HG02759 (cell line): ENCODE data around the gene ZNF575.
"Not testable (repeated sequence)": the region's sequence is repeated elsewhere in the genome, so short reads cannot be mapped to it uniquely, and the experiment has no call there.

Experiments
- ATAC-seq: cut with Tn5 transposase; IDR thresholded peaks from one replicate; pipeline ENCODE4 v1.9.1; 2021; ENCODE audit warnings: mild to moderate bottlenecking, moderate library complexity; ENCODE audit not compliant: unreplicated experiment

The ZNF575 gene

GRCh38 chr19:43510713-43511112 is 22.3 kb upstream of the ZNF575 start:
- no peak for ATAC-seq

GRCh38 chr19:43511324-43511723 is 21.7 kb upstream of the ZNF575 start:
- ATAC-seq, result no peak

DNA sequence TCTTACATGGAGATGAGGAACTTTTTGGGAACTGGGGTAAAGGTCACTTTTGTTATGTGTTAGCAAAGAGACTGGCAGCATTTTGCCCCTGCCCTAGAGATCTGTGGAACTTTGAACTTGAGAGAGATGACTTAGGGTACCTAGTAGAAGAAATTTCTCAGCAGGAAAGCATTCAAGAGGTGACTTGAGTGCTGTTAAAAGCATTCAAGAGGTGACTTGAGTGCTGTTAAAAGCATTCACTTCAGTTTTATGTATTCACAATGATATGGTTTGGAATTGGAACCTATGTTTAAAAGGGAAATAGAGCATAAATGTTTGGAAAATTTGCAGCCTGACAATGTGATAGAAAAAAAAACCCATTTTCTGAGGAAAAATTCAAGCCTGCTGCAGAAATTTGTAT is 20.6 kb upstream of the ZNF575 start:
- not testable (repeated sequence) for ATAC-seq

GRCh38 chr19:43518051-43518450 is 14.9 kb upstream of the ZNF575 start:
- ATAC-seq, result no peak

DNA sequence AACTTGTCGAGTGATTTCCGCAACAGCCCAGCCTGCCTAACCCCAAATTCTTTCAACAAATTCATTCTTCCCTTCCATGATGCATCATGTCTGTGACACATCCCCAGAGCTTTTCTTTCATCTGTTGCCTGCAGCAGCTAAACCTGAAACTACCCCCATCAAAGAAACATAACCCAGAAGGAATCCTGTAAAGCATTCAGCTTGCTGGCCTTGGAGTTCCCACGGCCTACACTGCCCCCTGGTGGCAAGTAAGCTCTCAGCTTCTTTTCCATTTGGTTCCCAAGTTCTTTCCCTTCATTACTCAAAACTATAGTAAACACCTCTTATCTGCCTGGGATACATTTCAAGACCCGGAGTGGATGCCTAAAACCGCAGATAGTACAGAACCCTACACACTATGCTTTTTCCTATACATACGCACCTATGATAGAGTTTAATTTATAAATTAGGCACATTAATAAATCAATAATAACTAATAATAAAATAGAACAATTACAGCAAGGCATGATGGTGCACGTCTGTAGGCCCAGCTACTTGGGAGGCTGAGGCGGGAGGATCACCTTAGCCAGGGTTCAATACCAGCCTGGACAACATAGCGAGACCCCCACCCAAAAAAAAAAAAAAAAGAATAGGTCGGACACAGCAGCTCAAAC is 13.4 kb upstream of the ZNF575 start:
- no peak for ATAC-seq

GRCh38 chr19:43522929-43523328 is 10.1 kb upstream of the ZNF575 start:
- ATAC-seq, result no peak

GRCh38 chr19:43523696-43524095 is 9.3 kb upstream of the ZNF575 start:
- ATAC-seq, result not testable (repeated sequence)

DNA sequence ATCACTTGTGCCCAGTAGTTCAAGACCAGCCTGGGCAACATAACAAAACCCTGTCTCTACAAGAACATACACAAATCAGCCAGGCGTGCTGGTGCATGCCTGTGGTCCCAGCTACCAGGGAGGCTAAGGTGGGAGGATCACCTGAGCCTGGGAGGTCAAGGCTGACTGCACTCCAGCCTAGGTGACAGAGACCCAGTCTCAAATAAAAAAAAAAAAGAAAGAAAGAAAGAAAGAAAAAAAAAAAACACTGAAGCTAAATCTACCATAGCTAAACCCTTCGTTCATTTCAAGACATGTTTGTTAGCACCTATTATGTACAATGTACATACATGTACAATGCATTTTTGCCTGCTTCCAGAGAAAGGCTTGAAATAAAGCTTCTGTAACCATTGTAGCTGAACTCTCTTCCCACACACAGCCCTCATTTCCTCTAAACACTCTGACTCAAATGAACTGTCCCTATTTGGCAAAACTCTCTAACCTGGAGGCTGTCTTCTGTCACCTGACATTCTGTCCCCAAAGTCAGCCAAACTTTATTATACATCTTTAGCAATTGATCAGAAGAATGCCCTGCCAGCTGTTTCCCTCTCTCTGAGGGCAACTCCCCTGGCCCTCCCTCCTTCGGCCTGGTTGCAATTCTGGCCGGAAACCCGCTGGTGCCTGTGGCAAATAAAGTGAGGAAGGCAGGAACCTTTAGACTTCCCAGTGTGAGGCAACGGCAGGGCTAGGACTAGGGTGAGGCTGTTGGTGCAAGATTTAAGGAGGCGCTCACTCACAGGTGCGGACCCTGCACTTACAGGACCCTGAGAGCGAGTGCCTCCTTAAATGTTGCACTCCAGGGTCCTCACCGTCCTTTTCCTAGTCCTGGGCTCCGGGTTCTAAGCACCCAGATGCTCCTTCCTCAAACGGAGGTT is 7.8 kb upstream of the ZNF575 start:
- no peak for ATAC-seq

- no peak for ATAC-seq
Measured at GRCh38 chr19:43525836-43526771, 6.9 kb upstream of the ZNF575 start.

GRCh38 chr19:43526884-43527859 is 5.8 kb upstream of the ZNF575 start, which contains the start of gene ETHE1:
TSS of gene ETHE1 (minus strand) at chr19:43527201. CDS start at chr19:43527177, 24 bp downstream.
- peak; percentile 79 for ATAC-seq

- no peak for ATAC-seq
Measured at GRCh38 chr19:43527860-43528622, 4.9 kb upstream of the ZNF575 start.

DNA sequence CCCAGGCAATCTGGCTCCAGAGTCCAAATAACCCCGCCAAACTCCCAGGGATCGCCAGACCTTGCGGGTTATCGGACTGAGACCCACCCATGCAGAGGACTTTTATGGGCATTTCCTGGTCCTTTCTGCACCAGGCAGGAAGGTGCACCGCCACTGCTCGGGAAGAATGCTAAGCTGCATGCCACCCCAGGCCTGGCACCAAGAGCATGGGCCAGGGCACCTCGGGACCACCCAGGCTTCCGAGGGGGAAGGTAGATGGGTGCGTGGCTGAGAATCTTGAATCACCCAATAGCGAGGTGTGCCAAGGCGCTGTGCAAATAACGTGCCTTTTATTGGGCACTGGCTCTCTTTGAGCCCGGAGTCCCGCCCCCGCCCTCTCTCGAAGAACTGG is 422 bp upstream of the ZNF575 start:
- peak; percentile 24 for ATAC-seq

DNA sequence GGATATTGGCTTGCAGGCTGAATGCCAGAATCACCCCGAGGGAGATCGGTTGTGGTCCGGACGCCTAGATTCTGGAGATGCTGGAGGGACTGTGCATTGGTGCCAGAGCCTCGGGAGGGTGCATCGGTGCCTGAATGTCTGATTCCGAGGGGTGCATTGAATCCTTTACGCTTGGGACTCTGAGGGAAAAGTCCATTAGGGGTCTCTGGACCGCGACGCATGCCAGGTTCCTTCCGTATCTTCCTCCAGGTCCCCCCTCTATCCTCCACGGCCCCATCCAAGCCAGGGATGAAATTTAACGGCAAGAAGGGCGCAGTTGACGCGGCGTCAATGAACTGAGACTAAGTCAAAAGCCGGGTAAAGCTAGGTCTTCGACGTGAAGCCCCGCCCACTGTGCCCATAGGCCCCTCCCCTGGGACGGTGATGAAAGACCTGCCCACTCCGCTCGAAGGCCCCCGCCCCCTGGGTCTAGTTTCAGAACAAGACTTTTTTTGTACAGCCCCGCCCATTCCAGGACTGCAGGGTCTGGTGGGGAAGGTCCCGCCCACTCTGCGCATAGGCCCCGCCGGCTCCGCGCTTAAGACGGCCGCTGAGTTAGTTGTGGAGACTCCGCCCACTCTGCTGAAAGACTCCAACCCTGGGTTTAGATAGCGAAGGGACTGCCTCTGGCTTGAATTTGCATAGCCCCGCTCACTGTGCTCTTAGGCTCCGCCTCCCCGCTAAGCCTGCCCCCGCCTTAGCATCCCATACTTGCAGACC is 737 bp downstream of the ZNF575 start:
- ATAC-seq, result peak; percentile 56

DNA sequence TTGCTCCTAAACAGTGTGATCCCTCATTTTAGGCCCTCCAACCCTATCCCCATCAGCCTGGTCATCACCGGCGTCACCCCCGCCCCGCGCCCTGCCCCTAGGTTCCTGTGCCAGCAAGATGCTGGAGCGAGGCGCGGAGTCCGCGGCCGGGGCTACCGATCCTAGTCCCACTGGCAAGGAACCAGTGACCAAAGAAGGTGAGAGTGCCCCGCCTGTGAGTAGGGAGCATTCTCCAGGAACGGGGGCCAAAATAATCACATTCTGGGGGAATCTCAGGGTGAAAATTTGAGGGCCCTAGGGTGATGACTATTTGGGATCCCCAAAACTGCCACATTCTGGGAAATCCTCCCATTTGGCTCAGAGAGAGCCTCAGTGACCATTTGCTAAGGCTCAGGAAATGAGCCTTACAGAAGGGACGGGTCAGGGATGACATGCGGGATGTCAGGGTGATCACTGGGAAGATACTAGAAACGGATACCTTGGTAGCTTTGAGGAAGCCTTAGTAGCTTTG is 1.4 kb downstream of the ZNF575 start:
- ATAC-seq, result no peak

DNA sequence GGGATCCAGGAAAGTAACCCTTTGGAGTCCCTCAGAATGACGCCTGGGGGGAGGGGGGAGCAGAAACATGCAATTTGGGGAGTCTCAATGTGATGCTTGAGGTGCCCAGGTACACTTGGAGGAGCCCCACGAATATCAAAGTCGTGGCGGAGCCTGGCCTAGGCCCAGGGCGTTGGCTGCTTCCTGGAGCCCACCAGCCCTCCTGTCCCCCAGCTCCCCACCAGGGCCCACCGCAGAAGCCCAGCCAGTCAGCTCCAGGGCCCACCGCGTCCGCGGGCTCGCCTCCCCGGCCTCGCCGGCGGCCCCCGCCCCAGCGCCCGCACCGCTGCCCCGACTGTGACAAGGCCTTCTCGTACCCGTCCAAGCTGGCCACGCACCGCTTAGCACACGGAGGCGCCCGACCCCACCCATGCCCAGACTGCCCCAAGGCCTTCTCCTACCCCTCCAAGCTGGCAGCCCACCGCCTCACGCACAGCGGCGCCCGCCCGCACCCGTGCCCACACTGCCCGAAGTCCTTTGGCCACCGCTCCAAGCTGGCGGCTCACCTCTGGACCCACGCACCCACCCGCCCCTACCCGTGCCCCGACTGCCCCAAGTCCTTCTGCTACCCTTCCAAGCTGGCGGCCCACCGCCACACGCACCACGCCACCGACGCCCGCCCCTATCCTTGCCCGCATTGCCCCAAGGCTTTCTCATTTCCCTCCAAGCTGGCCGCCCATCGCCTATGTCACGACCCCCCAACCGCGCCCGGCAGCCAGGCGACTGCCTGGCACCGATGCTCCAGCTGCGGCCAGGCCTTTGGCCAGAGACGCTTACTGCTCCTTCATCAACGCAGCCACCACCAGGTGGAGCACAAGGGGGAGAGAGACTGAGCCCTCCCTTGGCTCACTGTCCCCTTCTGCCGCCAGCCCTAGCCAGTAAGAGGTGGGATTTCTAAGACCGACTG is 2.1 kb downstream of the ZNF575 start:
- no peak for ATAC-seq

GRCh38 chr19:43538922-43539321 is 5.9 kb downstream of the ZNF575 start:
- ATAC-seq, result no peak

- ATAC-seq, result no peak
Measured at GRCh38 chr19:43540381-43540780, 7.4 kb downstream of the ZNF575 start.
